Gastrocnemius medialis (tissue), 4 donors: Measurements from ENCODE around the gene UBA6.

Source experiments
- CTCF ChIP-seq, 5 experiments: fragments of 450-650 bp in 3 of 5; fragments of 200-600 bp in 2 of 5; sonication (generic) in 2 of 5; IDR thresholded peaks in 4 of 5; conservative IDR thresholded peaks in 1 of 5; 1 replicate in 4 of 5; 2 replicates in 1 of 5; pipeline ENCODE4 v1.5.1; 2016 to 2019; ENCODE audit warnings: antibody characterized with exemption in 5 of 5, mild to moderate bottlenecking in 3 of 5, moderate library complexity in 3 of 5
- POLR2A ChIP-seq, 2 donors: fragments of 450-650 bp; IDR thresholded peaks; one replicate each; pipeline ENCODE4 v1.6.1; 2017; ENCODE audit warnings: antibody characterized with exemption in 2 of 2, mild to moderate bottlenecking in 2 of 2, moderate library complexity in 2 of 2

- TF ChIP-seq CTCF (IDR thresholded peaks at IDR 0.05 in 4 of 5, conservative IDR thresholded peaks at IDR 0.05 in 1 of 5) (no peak), POLR2A (IDR thresholded peaks at IDR 0.05) (no peak)
These were observed 16.6 kb upstream of the UBA6 start for GRCh38 chr4:67717586-67717985.
